Hepatocyte (in vitro differentiated cells): ENCODE measurements around the gene SV2C. TPM values are rescaled to one million over a fixed set of nuclear protein-coding genes. Genes with fewer than 3 reads are reported as not detected.

ENCODE experiments used
- DNase-seq: peaks from one replicate; pipeline ENCODE4 v3.0.0-alpha.2; 2016; ENCODE audit warnings: low spot score
- H2AFZ ChIP-seq: fragments of 200-600 bp; sonication (generic); 2 replicates; pipeline ENCODE4 v1.6.0; 2016; ENCODE audit warnings: antibody characterized with exemption, mild to moderate bottlenecking
- H3K27ac ChIP-seq: fragments of 200-600 bp; sonication (generic); 2 replicates; pipeline ENCODE4 v1.5.1; 2016; ENCODE audit warnings: mild to moderate bottlenecking
- H3K27me3 ChIP-seq: fragments of 200-600 bp; sonication (generic); 2 replicates; pipeline ENCODE4 v1.6.1; 2016
- H3K36me3 ChIP-seq: fragments of 200-600 bp; sonication (generic); replicated peaks from 2 replicates; pipeline ENCODE4 v1.5.1; 2016; ENCODE audit warnings: low read depth; ENCODE audit not compliant: insufficient read depth
- H3K4me1 ChIP-seq: fragments of 200-600 bp; sonication (generic); 2 replicates; pipeline ENCODE4 v1.5.1; 2016; ENCODE audit warnings: mild to moderate bottlenecking, moderate library complexity; ENCODE audit not compliant: insufficient read depth
- H3K4me2 ChIP-seq: fragments of 200-600 bp; sonication (generic); 2 replicates; pipeline ENCODE4 v1.6.0; 2016
- H3K4me3 ChIP-seq: fragments of 200-600 bp; sonication (generic); 2 replicates; pipeline ENCODE4 v1.5.1; 2016; ENCODE audit warnings: mild to moderate bottlenecking
- H3K79me2 ChIP-seq: fragments of 200-600 bp; sonication (generic); 2 replicates; pipeline ENCODE4 v1.6.0; 2017; ENCODE audit warnings: mild to moderate bottlenecking
- H3K9me2 ChIP-seq: fragments of 200-600 bp; sonication (generic); replicated peaks from 2 replicates; pipeline ENCODE4 v1.6.0; 2017; ENCODE audit warnings: mild to moderate bottlenecking; ENCODE audit not compliant: insufficient read depth
- H3K9me3 ChIP-seq: fragments of 200-600 bp; sonication (generic); 2 replicates; pipeline ENCODE4 v1.5.1; 2016; ENCODE audit warnings: low read depth, mild to moderate bottlenecking
- H4K20me1 ChIP-seq: fragments of 200-600 bp; sonication (generic); 2 replicates; pipeline ENCODE4 v1.6.0; 2016; ENCODE audit warnings: mild to moderate bottlenecking; ENCODE audit not compliant: insufficient read depth, poor library complexity, severe bottlenecking
- CTCF ChIP-seq: fragments of 200-600 bp; sonication (generic); IDR thresholded peaks from 2 replicates; pipeline ENCODE4 v1.5.1; 2016; ENCODE audit warnings: antibody characterized with exemption, mild to moderate bottlenecking; ENCODE audit not compliant: poor library complexity
- EZH2 ChIP-seq: fragments of 200-600 bp; sonication (generic); IDR thresholded peaks from 2 replicates; pipeline ENCODE4 v1.6.1; 2016; ENCODE audit warnings: antibody characterized with exemption, mild to moderate bottlenecking, borderline replicate concordance
- EZH2phosphoT487 ChIP-seq: fragments of 200-600 bp; sonication (generic); IDR thresholded peaks from one replicate; pipeline ENCODE4 v1.6.1; 2018; ENCODE audit warnings: antibody characterized with exemption, mild to moderate bottlenecking, low read depth, moderate library complexity; ENCODE audit not compliant: unreplicated experiment, severe bottlenecking
- WGBS: methylation state at CpG from one replicate; pipeline ENCODE4 v1.1.6; 2016; ENCODE audit warnings: low lambda C conversion rate; ENCODE audit errors: missing lambda C conversion rate; 5-methylcytosine and 5-hydroxymethylcytosine counted together
- polyA plus RNA-seq: library from polyadenylated mRNA; unstranded; fragments of >200 nt; fragmentation: Nextera tagmentation; extraction: Ambion mirVana; gene quantifications from 2 replicates; pipeline ENCODE4 v1.2.1, GENCODE V29; 2016
- total RNA-seq: library from RNA; depleted of rRNA; stranded (reverse); fragments of >200 nt; gene quantifications from 2 replicates; pipeline ENCODE4 v1.2.3, GENCODE V29; 2014

Gene SV2C
- total and polyA plus RNA-seq, 2 experiments from 2014 or later: under 0.01 to 0.05 TPM

- no peaks in the 10 kb centered on the region for H4K20me1 ChIP-seq
- H3K79me2 ChIP-seq: no peaks in the 10 kb centered on the region
- TF ChIP-seq CTCF (no peak), EZH2 (no peak), EZH2phosphoT487 (no peak)
- H3K4me2 ChIP-seq: no peak overlapping the region
- no peak overlapping the region for H3K4me3 ChIP-seq
- H2AFZ ChIP-seq: peak overlapping the region; percentile 2
- 80% methylated on average over 5 of the region's 5 CpGs for WGBS
- no peaks in the 10 kb centered on the region for H3K27me3 ChIP-seq
- H3K4me1 ChIP-seq: peaks cover 6% of the 10 kb centered on the region
- H3K36me3 ChIP-seq: no peaks in the 10 kb centered on the region
- H3K9me3 ChIP-seq: no peaks in the 10 kb centered on the region
- H3K27ac ChIP-seq: no peak overlapping the region
- no peaks in the 10 kb centered on the region for H3K9me2 ChIP-seq
- no peak for DNase-seq
Observed at GRCh38 chr5:76393035-76393680, 310.0 kb downstream of the SV2C start.

- TF ChIP-seq EZH2phosphoT487 (no peak), CTCF (no peak), EZH2 (no peak)
- Histone ChIP-seq H3K4me3 (no peak overlapping the region), H3K4me2 (no peak overlapping the region), H4K20me1 (no peaks in the 10 kb centered on the region), H3K27me3 (no peaks in the 10 kb centered on the region), H3K36me3 (no peaks in the 10 kb centered on the region), H3K27ac (no peak overlapping the region), H2AFZ (no peak overlapping the region), H3K9me2 (no peaks in the 10 kb centered on the region), H3K79me2 (no peaks in the 10 kb centered on the region), H3K4me1 (no peaks in the 10 kb centered on the region), H3K9me3 (no peaks in the 10 kb centered on the region)
- 96% methylated on average over 2 of the region's 2 CpGs for WGBS
- no peak for DNase-seq
Observed at GRCh38 chr5:76397200-76397599, 314.0 kb downstream of the SV2C start.

- Histone ChIP-seq H3K4me2 (no peak overlapping the region), H3K27ac (no peak overlapping the region), H2AFZ (no peak overlapping the region), H3K36me3 (no peaks in the 10 kb centered on the region), H3K4me3 (no peak overlapping the region), H3K9me3 (no peaks in the 10 kb centered on the region), H3K79me2 (peaks cover under 1% of the 10 kb centered on the region), H3K27me3 (no peaks in the 10 kb centered on the region), H4K20me1 (no peaks in the 10 kb centered on the region), H3K4me1 (peaks cover under 1% of the 10 kb centered on the region), H3K9me2 (no peaks in the 10 kb centered on the region)
- TF ChIP-seq EZH2 (no peak), CTCF (no peak), EZH2phosphoT487 (no peak)
- no peak for DNase-seq
- 75% methylated on average over 2 of the region's 2 CpGs for WGBS
Observed at GRCh38 chr5:76399268-76399667, 316.1 kb downstream of the SV2C start.
